ENCODE measurements around the gene CD164L2.

- TF ChIP-seq CTCF (conservative IDR thresholded peaks at IDR 0.05) (no peak), EZH2 (IDR thresholded peaks at IDR 0.05; ENCODE audit: low read depth) (no peak)
Measured at GRCh38 chr1:27338751-27339150, 44.4 kb downstream of the CD164L2 start.
